Astrocyte (in vitro differentiated cells and primary cell): ENCODE measurements around the gene MSX1. TPM values are rescaled to one million over a fixed set of nuclear protein-coding genes. Genes with fewer than 3 reads are reported as not detected.

Experiments
- DNase-seq: peaks from one replicate; pipeline ENCODE4 v3.0.0-alpha.2; 2010; ENCODE audit warnings: low read depth
- FAIRE-seq: peaks from 2 replicates; lab custom pipeline; 2011; peaks lifted over from hg19 to GRCh38; lab: Jason Lieb, UNC
- H2AFZ ChIP-seq: 2 replicates; pipeline ENCODE4 v1.6.0; 2012; ENCODE audit warnings: low read depth, low read length, inconsistent platforms
- H3K27ac ChIP-seq: 2 replicates; pipeline ENCODE4 v1.5.1; 2011; ENCODE audit warnings: low read depth, low read length, inconsistent platforms
- H3K27me3 ChIP-seq: 2 replicates; pipeline ENCODE4 v1.6.0; 2011; ENCODE audit warnings: low read length, inconsistent platforms; ENCODE audit not compliant: insufficient read depth
- H3K36me3 ChIP-seq: 2 replicates; pipeline ENCODE4 v1.5.1; 2011; ENCODE audit warnings: low read length, inconsistent platforms; ENCODE audit not compliant: insufficient read depth
- H3K4me1 ChIP-seq: 2 replicates; pipeline ENCODE4 v1.5.1; 2011; ENCODE audit warnings: low read length, inconsistent platforms; ENCODE audit not compliant: insufficient read depth
- H3K4me2 ChIP-seq: 2 replicates; pipeline ENCODE4 v1.6.0; 2012; ENCODE audit warnings: low read length, inconsistent platforms
- H3K4me3 ChIP-seq: 2 replicates; pipeline ENCODE4 v1.5.1; 2011; ENCODE audit warnings: low read depth, mild to moderate bottlenecking, low read length, inconsistent platforms; ENCODE audit not compliant: insufficient read depth
- H3K79me2 ChIP-seq: 2 replicates; pipeline ENCODE4 v1.6.0; 2012; ENCODE audit warnings: mild to moderate bottlenecking, low read length, inconsistent platforms; ENCODE audit not compliant: insufficient read depth
- H3K9ac ChIP-seq: 2 replicates; pipeline ENCODE4 v1.6.0; 2012; ENCODE audit warnings: mild to moderate bottlenecking, low read length, inconsistent platforms
- H3K9me3 ChIP-seq: 2 replicates; pipeline ENCODE4 v1.5.1; 2012; ENCODE audit warnings: low read depth, mild to moderate bottlenecking, low read length, inconsistent platforms; ENCODE audit not compliant: insufficient read depth
- H4K20me1 ChIP-seq: 2 replicates; pipeline ENCODE4 v1.6.0; 2012; ENCODE audit warnings: low read length, inconsistent platforms; ENCODE audit not compliant: insufficient read depth
- H3K27ac Mint-ChIP-seq: one replicate; pipeline ENCODE4 v1.8.0; 2021; ENCODE audit warnings: mild to moderate bottlenecking, mixed read lengths; ENCODE audit not compliant: unreplicated experiment
- H3K27me3 Mint-ChIP-seq: one replicate; pipeline ENCODE4 v1.8.0; 2021; ENCODE audit warnings: low read depth, mixed read lengths; ENCODE audit not compliant: unreplicated experiment
- H3K36me3 Mint-ChIP-seq: one replicate; pipeline ENCODE4 v1.8.0; 2021; ENCODE audit warnings: low read depth, mixed read lengths; ENCODE audit not compliant: unreplicated experiment
- H3K4me1 Mint-ChIP-seq: one replicate; pipeline ENCODE4 v1.8.0; 2021; ENCODE audit warnings: low read depth, mixed read lengths; ENCODE audit not compliant: unreplicated experiment
- H3K4me3 Mint-ChIP-seq: one replicate; pipeline ENCODE4 v1.8.0; 2021; ENCODE audit warnings: mild to moderate bottlenecking, moderate library complexity, mixed read lengths; ENCODE audit not compliant: unreplicated experiment
- H3K9me3 Mint-ChIP-seq: one replicate; pipeline ENCODE4 v1.8.0; 2021; ENCODE audit warnings: mild to moderate bottlenecking, mixed read lengths; ENCODE audit not compliant: unreplicated experiment
- CTCF ChIP-seq: IDR thresholded peaks from 2 replicates; pipeline ENCODE4 v1.5.1; 2011; ENCODE audit warnings: low read depth, mild to moderate bottlenecking, inconsistent platforms, low read length, moderate library complexity; ENCODE audit not compliant: insufficient read depth
- EZH2 ChIP-seq: IDR thresholded peaks from 2 replicates; pipeline ENCODE4 v1.6.1; 2012; ENCODE audit warnings: mild to moderate bottlenecking, low read length, inconsistent platforms; ENCODE audit not compliant: insufficient read depth
- total RNA-seq: library from RNA; stranded (reverse); gene quantifications from 2 replicates; pipeline ENCODE4 v1.2.1, GENCODE V29; 2021

Gene MSX1
- total RNA-seq, 1 donor from 2014 or later = 0.91 TPM

GRCh38 chr4:4913147-4913561 is 53.7 kb downstream of the MSX1 start:
- no peaks in the 10 kb centered on the region for H3K9me3 ChIP-seq
- Mint-ChIP-seq H3K4me3 (no peak overlapping the region), H3K9me3 (peaks cover 6% of the 10 kb centered on the region), H3K4me1 (no peaks in the 10 kb centered on the region), H3K27ac (no peak overlapping the region), H3K27me3 (peaks cover 46% of the 10 kb centered on the region), H3K36me3 (no peaks in the 10 kb centered on the region)
- no peak overlapping the region for H3K4me3 ChIP-seq
- no peak overlapping the region for H3K27ac ChIP-seq
- H4K20me1 ChIP-seq = no peaks in the 10 kb centered on the region
- no peak for DNase-seq
- no peak for FAIRE-seq
- H3K36me3 ChIP-seq = no peaks in the 10 kb centered on the region
- H3K27me3 ChIP-seq = no peaks in the 10 kb centered on the region
- no peaks in the 10 kb centered on the region for H3K4me1 ChIP-seq
- no peak overlapping the region for H3K4me2 ChIP-seq
- TF ChIP-seq CTCF (no peak), EZH2 (no peak)
- no peak overlapping the region for H2AFZ ChIP-seq
- H3K79me2 ChIP-seq = no peaks in the 10 kb centered on the region
- no peak overlapping the region for H3K9ac ChIP-seq

Other genes starting within 250 kb of the MSX1 start
- gene CYTL1, start 159.8 kb downstream of the MSX1 start, total RNA-seq = 9.2 and 9.6 TPM in 2 replicates
- gene STK32B, start 191.8 kb downstream of the MSX1 start, total RNA-seq = 2.1 and 2.9 TPM in 2 replicates